ENCODE measurements around the gene MEAF6. TPM values are rescaled to one million over a fixed set of nuclear protein-coding genes. Genes with fewer than 3 reads are reported as not detected.
A peak's percentile ranks its signal among the peaks of the same experiment; 100 is the strongest.

The MEAF6 gene
- total RNA-seq, 4 donors from 2014 or later = 26.9 to 81.7 (median 54.7) TPM

- H3K27ac ChIP-seq = no peak overlapping the region
Observed at GRCh38 chr1:37453647-37454046, 60.9 kb downstream of the MEAF6 start.

GRCh38 chr1:37452416-37452815 lies 62.1 kb downstream of the MEAF6 start:
- no peak overlapping the region for H3K4me3 ChIP-seq
- no peaks in the 10 kb centered on the region for H3K9me3 ChIP-seq
- H3K27ac ChIP-seq = no peak overlapping the region
- no peaks in the 10 kb centered on the region for H3K27me3 ChIP-seq
- H3K36me3 ChIP-seq = no peaks in the 10 kb centered on the region
- DNase-seq = no peak
- TF ChIP-seq POLR2A (IDR thresholded peaks at IDR 0.05) (no peak), CTCF (IDR thresholded peaks at IDR 0.05) (no peak)
- H3K4me1 ChIP-seq = no peaks in the 10 kb centered on the region

More at GRCh38 chr1:37453647-37454046, 60.9 kb downstream of the MEAF6 start:
- H3K4me1 ChIP-seq = no peaks in the 10 kb centered on the region
- no peak overlapping the region for H3K4me3 ChIP-seq
- H3K9me3 ChIP-seq = no peaks in the 10 kb centered on the region
- H3K36me3 ChIP-seq = no peaks in the 10 kb centered on the region
- no peaks in the 10 kb centered on the region for H3K27me3 ChIP-seq
- DNase-seq = no peak
- no peak for TF ChIP-seq CTCF (IDR thresholded peaks at IDR 0.05)
- TF ChIP-seq POLR2A (IDR thresholded peaks at IDR 0.05) = no peak

- DNase-seq = peak in 2 of 3 donors; percentile 45 to 56
- TF ChIP-seq POLR2A (IDR thresholded peaks at IDR 0.05) = no peak
- no peak for TF ChIP-seq CTCF (IDR thresholded peaks at IDR 0.05)
- Histone ChIP-seq H3K27me3 (no peaks in the 10 kb centered on the region), H3K4me3 (no peak overlapping the region), H3K36me3 (no peaks in the 10 kb centered on the region), H3K27ac (no peak overlapping the region), H3K4me1 (no peaks in the 10 kb centered on the region), H3K9me3 (no peaks in the 10 kb centered on the region)
Observed at GRCh38 chr1:37449936-37450335, 64.6 kb downstream of the MEAF6 start.

GRCh38 chr1:37448691-37449417 lies 65.7 kb downstream of the MEAF6 start:
- no peak overlapping the region for H3K4me3 ChIP-seq
- no peak for DNase-seq
- H3K36me3 ChIP-seq = no peaks in the 10 kb centered on the region
- H3K9me3 ChIP-seq = no peaks in the 10 kb centered on the region
- no peaks in the 10 kb centered on the region for H3K4me1 ChIP-seq
- H3K27me3 ChIP-seq = no peaks in the 10 kb centered on the region
- H3K27ac ChIP-seq = no peak overlapping the region
- TF ChIP-seq CTCF (IDR thresholded peaks at IDR 0.05) (no peak), POLR2A (IDR thresholded peaks at IDR 0.05) (no peak)

- DNase-seq = no peak
- H3K27me3 ChIP-seq = no peaks in the 10 kb centered on the region
Observed at GRCh38 chr1:37448185-37448584, 66.4 kb downstream of the MEAF6 start.

More at GRCh38 chr1:37448185-37448584, 66.4 kb downstream of the MEAF6 start:
- no peaks in the 10 kb centered on the region for H3K4me1 ChIP-seq
- H3K9me3 ChIP-seq = no peaks in the 10 kb centered on the region
- H3K36me3 ChIP-seq = no peaks in the 10 kb centered on the region
- no peak overlapping the region for H3K27ac ChIP-seq
- H3K4me3 ChIP-seq = no peak overlapping the region
- no peak for TF ChIP-seq POLR2A (IDR thresholded peaks at IDR 0.05)
- no peak for TF ChIP-seq CTCF (IDR thresholded peaks at IDR 0.05)

Data from Peyer's patch (tissue), 4 donors.